GM18870 (cell line): Measurements from ENCODE around the gene CLIC3.

Source experiments
- ATAC-seq: cut with Tn5 transposase; IDR thresholded peaks from one replicate; pipeline ENCODE4 v1.9.1; 2021; ENCODE audit warnings: moderate library complexity; ENCODE audit not compliant: unreplicated experiment

The CLIC3 gene

DNA sequence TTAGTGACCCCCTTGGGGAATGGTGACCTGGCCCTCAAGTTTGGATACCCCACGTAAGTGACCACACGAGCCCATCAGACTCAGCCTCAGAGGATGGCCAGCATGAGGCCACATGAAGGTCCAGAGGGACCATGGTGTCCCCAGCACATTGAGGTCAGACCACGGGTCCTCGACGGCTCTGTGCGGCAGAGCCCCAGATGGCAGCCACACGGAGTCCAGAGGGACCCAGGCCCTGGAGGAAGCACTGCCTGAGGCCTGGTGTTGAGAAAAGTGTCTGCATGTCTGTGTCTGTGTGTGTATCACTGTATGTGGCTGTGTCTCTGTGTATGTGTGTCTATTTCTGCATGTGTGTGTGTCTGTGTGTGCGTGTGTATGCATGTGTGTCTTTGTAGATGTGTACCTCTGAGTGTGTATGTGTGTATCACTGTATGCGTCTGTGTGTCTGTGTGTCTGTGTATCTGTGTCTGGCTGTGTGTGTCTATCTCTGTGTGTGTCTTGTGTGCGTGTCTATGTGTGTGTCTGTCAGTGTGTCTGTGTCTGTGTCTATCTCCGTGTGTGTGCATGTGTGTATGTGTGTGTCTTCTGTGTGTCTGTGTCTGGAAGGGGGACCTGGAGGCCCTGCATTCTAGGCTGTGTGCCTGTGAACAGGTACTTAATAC, 12.6 kb downstream of the CLIC3 start:
- no peak for ATAC-seq

- ATAC-seq, result no peak
Observed at GRCh38 chr9:136983167-136983566, 13.2 kb downstream of the CLIC3 start.

DNA sequence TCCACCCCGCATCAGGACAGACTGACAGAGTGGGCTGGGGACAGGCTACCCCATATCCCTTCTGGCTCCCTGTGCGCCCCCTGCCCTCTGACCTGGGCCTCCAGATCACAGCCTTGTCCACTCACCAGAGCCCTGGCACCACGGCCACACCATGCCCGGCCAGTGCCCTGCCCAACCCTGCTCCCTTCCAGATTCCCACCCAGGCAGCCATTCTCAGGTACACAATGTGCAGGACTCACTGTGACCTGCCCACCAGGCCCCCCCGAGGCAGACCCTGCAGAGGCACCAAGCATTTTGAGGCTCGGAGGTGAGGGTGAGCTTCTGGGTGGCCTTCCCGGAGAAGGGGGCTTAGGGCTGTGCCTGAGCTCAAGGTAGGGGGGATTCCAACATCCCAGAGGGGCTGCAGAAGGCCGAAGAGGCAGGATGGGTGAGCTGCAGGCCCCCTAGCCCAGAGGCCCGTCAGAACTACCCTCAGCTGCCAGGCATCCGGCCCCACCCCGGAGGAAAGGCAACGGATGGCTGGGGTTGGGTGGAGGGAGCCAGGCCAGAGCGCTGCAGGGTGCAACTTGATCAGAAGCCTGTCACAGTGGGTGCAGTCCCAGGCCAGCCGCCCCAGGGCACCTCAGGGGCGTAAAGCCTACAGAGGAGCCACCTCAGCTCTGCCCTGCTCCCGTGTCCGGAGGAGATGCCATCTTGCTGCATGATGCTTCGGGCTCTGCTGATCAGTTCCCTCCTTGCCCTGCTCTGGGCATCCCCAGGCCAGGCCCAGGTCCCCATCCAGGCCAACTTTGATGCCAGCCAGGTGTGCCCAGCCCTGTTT, 13.9 kb downstream of the CLIC3 start, which contains the start of gene LCNL1:
Gene LCNL1, plus strand, starts transcription at position 762 of the 820 bp plus-strand sequence. CDS start 594 bp downstream, outside the sequence.
- ATAC-seq, result no peak

- no peak for ATAC-seq
Observed at GRCh38 chr9:136981588-136982231, 14.7 kb downstream of the CLIC3 start.

DNA sequence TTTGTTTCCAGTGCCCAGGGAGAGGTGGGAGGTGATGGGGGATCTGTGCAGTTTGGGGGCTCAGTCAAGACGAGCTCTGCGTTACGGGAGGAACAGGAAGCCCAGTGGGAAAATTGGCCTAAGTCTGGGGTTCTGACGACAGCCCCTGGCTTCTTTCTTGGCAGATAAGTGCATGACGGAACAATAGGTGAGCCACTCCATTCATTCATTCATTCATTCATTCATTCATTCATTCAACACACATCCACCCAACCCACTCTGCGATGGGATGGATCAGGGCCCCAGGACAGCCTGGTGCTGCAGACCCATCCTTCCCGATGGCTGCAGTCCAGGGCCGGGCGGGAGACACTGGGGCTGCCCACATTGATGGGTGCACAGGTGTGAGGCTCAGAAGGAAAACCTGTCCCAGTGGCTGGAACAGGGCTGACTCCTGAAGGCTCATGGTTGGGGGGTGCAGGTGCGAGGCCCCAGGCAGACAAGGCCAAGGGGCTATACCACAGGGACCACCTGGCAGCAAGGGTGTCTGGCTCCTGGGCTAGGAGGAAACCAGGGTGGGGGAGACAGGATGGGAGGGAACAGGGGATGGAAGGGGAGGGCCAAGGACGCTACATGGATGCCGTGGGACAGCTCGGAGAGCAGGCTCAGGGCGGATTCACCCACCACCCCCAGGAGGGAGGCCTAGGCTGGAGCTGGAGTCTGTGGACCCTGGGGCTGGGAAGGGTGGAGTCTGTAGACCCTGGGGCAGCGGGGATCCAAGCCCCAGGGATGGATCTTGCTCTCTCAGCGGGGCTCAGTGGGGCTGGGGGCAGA, 15.5 kb downstream of the CLIC3 start:
- no peak for ATAC-seq

- no peak for ATAC-seq
Observed at GRCh38 chr9:136979769-136980587, 16.4 kb downstream of the CLIC3 start.

GRCh38 chr9:136978865-136979544, 17.4 kb downstream of the CLIC3 start:
- ATAC-seq, result no peak

GRCh38 chr9:136978073-136978864, 18.1 kb downstream of the CLIC3 start:
- ATAC-seq, result no peak

DNA sequence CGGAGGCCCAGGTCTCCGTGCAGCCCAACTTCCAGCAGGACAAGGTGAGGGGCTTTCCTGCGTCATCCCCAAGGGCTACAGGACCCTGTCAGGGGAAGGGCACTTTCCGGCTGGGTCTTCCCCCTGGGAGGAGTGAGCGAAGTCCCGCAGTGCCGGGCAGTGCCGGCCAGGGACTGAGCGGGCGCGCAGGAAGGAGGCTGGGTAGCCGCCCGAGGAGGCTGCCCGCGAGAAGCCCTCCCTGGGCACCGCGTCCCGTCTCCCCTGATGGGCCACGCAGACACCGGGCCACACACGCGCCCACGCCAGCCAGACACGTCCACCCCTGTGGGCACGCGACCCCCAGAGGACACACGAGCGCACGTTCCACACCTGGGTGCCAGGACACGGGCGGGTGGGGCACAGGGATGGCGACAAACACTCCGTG, 18.7 kb downstream of the CLIC3 start:
- no peak for ATAC-seq

GRCh38 chr9:136977223-136977622, 19.1 kb downstream of the CLIC3 start, which contains the start of gene PTGDS:
Gene PTGDS (plus strand): TSS chr9:136977504. CDS start chr9:136977579, 75 bp downstream.
- ATAC-seq, result no peak

GRCh38 chr9:136975644-136976043, 20.7 kb downstream of the CLIC3 start:
- no peak for ATAC-seq

DNA sequence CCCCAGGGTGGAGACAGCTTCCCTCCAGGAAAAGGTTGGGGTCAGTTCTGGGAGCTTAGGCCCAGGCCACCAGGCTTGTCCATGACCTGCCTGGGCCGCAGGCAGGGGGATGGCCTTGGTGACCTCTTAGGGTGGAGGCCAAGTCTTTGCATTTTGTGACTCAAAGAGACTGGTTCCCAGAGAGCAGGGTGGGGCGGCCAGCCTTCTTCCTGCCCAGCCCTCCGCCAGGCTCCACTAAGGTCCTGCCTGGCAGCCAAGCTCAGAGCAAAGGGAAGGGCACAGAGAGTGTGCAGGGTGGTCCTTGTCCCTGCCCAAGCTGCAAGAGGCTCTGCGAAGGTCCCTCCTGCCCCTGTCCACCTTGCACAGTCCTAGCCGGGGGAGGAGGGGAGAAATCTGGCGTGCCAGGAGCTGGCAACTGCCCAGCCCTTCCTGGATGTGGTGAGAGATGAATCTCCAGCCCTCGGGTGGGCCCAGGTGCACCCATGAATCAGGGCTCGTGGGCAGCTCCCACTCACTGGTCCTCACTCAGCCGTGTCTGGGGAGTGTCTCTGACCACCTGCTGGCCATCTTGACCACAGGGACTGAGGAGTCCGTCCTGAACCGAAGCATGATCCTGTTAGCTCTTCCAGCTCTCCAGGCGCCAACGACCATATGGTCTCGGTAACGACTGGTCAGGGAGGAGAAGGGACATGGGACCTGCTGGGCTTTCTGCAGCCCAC, 21.4 kb downstream of the CLIC3 start:
- ATAC-seq, result no peak

DNA sequence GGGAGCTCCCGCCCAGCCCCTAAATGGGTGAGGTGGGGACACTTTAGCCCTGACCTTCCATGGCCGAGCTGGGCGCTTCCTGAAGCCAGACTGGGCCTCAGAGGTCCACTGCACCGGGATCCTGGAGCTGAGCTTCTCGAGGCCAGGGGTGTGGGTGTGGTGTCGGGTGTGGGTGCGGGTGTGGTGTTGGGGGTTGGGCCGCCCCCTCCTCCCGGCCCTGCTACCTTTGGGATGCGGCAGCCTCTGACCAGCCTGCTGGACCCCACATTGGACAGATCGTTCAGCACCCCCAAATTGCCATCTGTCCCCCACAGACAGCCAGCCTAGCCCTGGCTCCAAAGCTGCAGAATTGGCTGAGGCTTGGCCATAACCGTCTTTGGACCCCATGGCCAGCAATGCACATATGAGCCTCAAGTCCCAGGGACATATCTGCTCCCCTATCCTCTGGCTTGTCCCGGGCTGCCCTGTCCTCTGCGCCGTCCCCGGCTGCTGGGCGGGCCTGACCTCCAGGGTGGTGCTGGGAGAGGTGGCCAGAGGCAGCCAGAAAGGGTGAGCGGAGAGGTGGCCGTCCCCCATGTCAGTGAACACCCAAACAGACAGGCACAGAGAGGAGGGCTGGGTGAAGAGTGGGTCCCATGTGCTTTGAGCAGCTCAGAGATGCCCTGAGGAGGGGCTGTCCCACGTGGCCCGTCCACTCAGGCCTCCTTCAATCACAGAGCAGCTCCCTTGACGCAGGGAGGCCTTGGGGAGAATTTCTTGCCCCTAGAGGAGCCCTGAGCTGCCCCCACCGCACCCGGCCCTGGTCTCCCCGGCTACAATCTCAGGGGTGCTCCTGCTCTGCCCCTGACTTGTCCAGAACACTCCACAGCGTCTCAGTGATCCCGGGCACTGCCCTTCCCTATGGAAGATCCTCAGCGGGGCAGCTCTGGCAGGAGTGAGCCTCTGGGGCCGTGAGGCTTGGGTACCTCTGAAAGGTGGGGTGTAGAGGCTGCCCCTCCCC, 22.4 kb downstream of the CLIC3 start:
- ATAC-seq, result no peak

GRCh38 chr9:136972743-136973142, 23.6 kb downstream of the CLIC3 start:
- no peak for ATAC-seq

- ATAC-seq, result no peak
Observed at GRCh38 chr9:136972335-136972734, 24.0 kb downstream of the CLIC3 start.

- no peak for ATAC-seq
Observed at GRCh38 chr9:136971746-136972145, 24.6 kb downstream of the CLIC3 start.

GRCh38 chr9:136970361-136970760, 26.0 kb downstream of the CLIC3 start:
- no peak for ATAC-seq
